SJCRH30 (cell line): Measurements from ENCODE around the gene CSRP1. TPM values are rescaled to one million over a fixed set of nuclear protein-coding genes. Genes with fewer than 3 reads are reported as not detected.
A peak's percentile ranks its signal among the peaks of the same experiment; 100 is the strongest.

ENCODE experiments used
- DNase-seq, 2 experiments: peaks; one replicate each; pipeline ENCODE4 v3.0.0-alpha.2; 2015 to 2020
- H3K27ac ChIP-seq: fragments of 250-450 bp; sonication (Bioruptor Pico); 2 replicates; pipeline ENCODE4 v1.5.1; 2020; ENCODE audit warnings: mild to moderate bottlenecking, moderate library complexity
- H3K27me3 ChIP-seq: fragments of 250-450 bp; sonication (Bioruptor Pico); 2 replicates; pipeline ENCODE4 v1.5.1; 2020; ENCODE audit warnings: mild to moderate bottlenecking, moderate library complexity
- H3K36me3 ChIP-seq: fragments of 250-450 bp; sonication (Bioruptor Pico); 2 replicates; pipeline ENCODE4 v1.5.1; 2020; ENCODE audit warnings: mild to moderate bottlenecking, moderate library complexity
- H3K4me1 ChIP-seq: fragments of 250-450 bp; sonication (Bioruptor Pico); 2 replicates; pipeline ENCODE4 v1.5.1; 2020; ENCODE audit warnings: mild to moderate bottlenecking, moderate library complexity
- H3K4me3 ChIP-seq: fragments of 250-450 bp; sonication (Bioruptor Pico); 2 replicates; pipeline ENCODE4 v1.5.1; 2020; ENCODE audit warnings: mild to moderate bottlenecking, moderate library complexity
- H3K9me3 ChIP-seq: fragments of 250-450 bp; sonication (Bioruptor Pico); replicated peaks from 2 replicates; pipeline ENCODE4 v1.5.1; 2020; ENCODE audit warnings: mild to moderate bottlenecking, moderate library complexity
- total RNA-seq: library from RNA; depleted of rRNA; stranded (reverse); fragments of >200 nt; shearing (Covaris generic); gene quantifications from 2 replicates; pipeline ENCODE4 v1.2.3, GENCODE V29; 2014

The CSRP1 gene
- total RNA-seq, 1 experiment from 2014 or later: 84.6 TPM

DNA sequence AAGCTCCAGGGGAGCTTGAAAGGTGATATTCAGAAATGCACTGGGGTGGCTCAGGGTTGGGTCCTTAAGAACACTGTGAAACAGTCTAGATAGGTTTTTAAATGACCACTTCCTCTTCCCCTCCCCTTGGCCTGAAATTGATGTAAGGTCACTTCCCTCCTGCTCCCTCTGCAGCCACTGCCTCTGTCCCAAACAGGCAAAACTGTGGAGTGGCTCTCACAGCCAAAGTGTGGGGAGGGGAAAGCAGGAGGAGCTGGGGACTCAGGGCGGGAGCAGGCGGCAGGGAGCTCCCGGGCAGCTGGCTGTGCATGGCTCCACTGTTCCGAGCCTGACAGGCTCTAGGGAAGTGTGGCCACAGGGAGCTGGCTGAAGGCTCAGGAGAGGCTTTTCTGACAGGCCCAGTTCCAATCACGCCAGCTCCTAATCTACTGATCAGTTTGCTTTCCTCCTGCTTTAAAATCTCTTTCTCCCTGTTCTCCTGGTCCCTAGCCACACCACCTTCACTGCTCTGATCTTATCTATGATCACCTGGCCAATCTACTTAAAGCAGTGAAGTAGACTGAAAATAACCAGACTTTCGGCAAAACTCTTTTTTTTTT is 5.1 kb upstream of the CSRP1 start:
- Histone ChIP-seq H3K36me3 (no peaks in the 10 kb centered on the region), H3K27me3 (no peaks in the 10 kb centered on the region), H3K4me1 (peaks cover 19% of the 10 kb centered on the region), H3K9me3 (no peaks in the 10 kb centered on the region), H3K4me3 (peak overlapping the region; percentile 10; the same call in 1 of the 2 replicates), H3K27ac (no peak overlapping the region; the same call in 1 of the 2 replicates)
- peak; percentile 77 to 83 for DNase-seq

GRCh38 chr1:201511396-201511940 is 4.5 kb upstream of the CSRP1 start:
- Histone ChIP-seq H3K27ac (no peak overlapping the region; the same call in 1 of the 2 replicates), H3K4me1 (peaks cover 19% of the 10 kb centered on the region), H3K27me3 (no peaks in the 10 kb centered on the region), H3K9me3 (no peaks in the 10 kb centered on the region), H3K36me3 (no peaks in the 10 kb centered on the region), H3K4me3 (no peak overlapping the region)
- no peak for DNase-seq

GRCh38 chr1:201510734-201511133 is 3.8 kb upstream of the CSRP1 start:
- Histone ChIP-seq H3K36me3 (no peaks in the 10 kb centered on the region), H3K4me1 (peaks cover 21% of the 10 kb centered on the region), H3K27ac (no peak overlapping the region), H3K9me3 (no peaks in the 10 kb centered on the region), H3K4me3 (no peak overlapping the region), H3K27me3 (no peaks in the 10 kb centered on the region)
- no peak for DNase-seq

DNA sequence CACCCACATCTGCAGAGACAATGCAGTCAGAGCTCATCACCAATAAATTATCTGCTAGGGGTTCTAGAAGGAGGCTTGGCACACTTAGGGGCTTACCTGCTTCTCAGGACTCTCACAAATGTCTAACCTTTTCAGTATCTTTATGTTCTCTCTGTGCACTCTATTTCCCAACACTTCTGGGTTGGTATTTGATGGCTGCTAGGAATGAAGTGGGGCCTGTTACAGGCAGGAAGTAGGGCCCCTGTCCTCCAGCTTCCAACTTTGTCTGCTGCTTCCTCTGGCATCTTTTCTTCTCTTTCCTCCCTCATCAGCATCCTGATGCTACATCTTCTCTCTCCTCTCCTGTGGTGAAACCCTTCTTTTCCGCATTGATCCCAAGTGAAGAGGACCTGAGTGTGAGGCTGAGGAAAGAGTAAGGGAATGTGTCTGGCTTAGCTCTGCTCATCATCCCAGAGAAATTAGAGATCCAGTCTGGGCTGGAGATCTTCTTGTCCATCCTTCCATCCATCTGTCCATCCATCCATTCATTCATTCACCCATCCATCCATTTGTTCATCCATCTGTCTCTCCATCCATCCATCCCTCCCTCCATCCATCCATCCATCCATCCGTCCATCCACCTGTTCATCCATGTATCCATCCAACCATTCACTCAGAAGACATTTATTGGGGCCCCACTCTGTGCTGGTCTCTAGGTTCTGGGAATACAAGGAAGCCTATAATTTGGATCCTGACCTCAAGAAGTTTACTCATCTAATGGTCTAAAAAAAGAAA is 2.9 kb upstream of the CSRP1 start:
- no peak for DNase-seq
- Histone ChIP-seq H3K27ac (no peak overlapping the region), H3K4me1 (peaks cover 30% of the 10 kb centered on the region), H3K36me3 (no peaks in the 10 kb centered on the region), H3K9me3 (no peaks in the 10 kb centered on the region), H3K27me3 (no peaks in the 10 kb centered on the region), H3K4me3 (no peak overlapping the region)

DNA sequence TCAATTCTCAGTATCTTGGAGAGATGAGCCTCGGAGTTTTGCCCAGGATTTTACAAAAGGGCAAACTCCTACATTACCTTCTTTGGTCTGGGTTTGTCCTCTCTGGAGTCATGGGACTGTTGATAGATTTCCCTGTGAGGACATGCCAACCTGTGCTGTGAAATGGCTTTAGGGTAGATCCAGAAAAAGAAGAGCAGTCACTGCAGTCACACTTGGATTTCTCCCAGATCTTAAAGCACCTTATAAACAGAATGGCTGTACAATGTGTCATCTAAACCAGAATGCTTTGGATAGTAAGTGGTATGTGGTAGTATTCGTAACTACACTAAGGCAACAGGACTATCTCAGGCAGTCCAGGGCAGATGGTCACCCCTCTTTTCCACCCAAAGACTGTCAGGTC is 1.9 kb upstream of the CSRP1 start:
- peaks cover 37% of the 10 kb centered on the region for H3K4me1 ChIP-seq
- H3K4me3 ChIP-seq: no peak overlapping the region
- no peak overlapping the region for H3K27ac ChIP-seq
- H3K9me3 ChIP-seq: no peaks in the 10 kb centered on the region
- H3K27me3 ChIP-seq: no peaks in the 10 kb centered on the region
- no peak for DNase-seq
- H3K36me3 ChIP-seq: no peaks in the 10 kb centered on the region

DNA sequence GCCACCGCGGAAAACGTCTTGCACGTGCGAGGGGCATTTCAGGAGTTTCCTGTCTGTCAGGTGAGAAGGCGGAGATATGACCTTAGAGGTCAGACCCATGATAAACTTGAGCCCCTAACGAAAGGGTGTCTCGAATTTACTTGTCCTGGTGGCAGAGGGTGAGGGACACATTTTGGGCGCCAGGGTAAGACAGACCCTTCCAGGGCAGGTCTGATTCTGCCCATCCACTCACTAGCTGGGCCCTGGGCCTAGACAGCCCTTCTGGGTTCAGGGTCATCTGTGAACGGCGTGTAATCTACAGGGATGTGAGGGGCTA is 395 bp upstream of the CSRP1 start:
- Histone ChIP-seq H3K27ac (peak overlapping the region; percentile 57), H3K4me1 (peaks cover 39% of the 10 kb centered on the region), H3K4me3 (peak overlapping the region; percentile 66), H3K36me3 (no peaks in the 10 kb centered on the region), H3K27me3 (no peaks in the 10 kb centered on the region), H3K9me3 (no peaks in the 10 kb centered on the region)
- DNase-seq: no peak

DNA sequence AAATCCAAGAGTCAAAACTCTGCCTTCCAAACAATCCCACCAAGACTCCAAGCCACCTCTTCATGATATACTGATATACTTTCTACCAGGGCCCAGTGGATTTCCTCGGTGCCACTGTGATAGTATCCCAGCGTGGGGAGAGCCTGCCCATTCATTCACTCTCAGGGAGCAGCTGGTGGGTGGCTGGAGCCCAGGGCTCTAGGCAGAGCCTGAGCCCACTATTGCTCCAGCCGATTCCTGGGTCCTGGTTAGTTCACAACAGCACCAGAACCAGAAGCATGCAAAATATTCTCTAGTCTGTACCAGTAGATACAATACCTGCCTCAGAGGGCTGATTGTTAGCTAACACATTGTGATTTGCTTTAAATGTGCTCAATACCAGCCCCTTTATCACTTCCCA is 831 bp downstream of the CSRP1 start:
- peak overlapping the region; percentile 66 for H3K4me3 ChIP-seq
- peaks cover 43% of the 10 kb centered on the region for H3K4me1 ChIP-seq
- peak overlapping the region; percentile 57 for H3K27ac ChIP-seq
- peak in 1 of 2 experiments; percentile 29 for DNase-seq
- H3K36me3 ChIP-seq: no peaks in the 10 kb centered on the region
- H3K27me3 ChIP-seq: no peaks in the 10 kb centered on the region
- no peaks in the 10 kb centered on the region for H3K9me3 ChIP-seq

- no peaks in the 10 kb centered on the region for H3K27me3 ChIP-seq
- peak overlapping the region; percentile 57 for H3K27ac ChIP-seq
- peak; percentile 56 to 76 for DNase-seq
- no peaks in the 10 kb centered on the region for H3K9me3 ChIP-seq
- H3K4me1 ChIP-seq: peaks cover 46% of the 10 kb centered on the region
- H3K36me3 ChIP-seq: no peaks in the 10 kb centered on the region
- peak overlapping the region; percentile 66 for H3K4me3 ChIP-seq
Measured at GRCh38 chr1:201505503-201505890, 1.4 kb downstream of the CSRP1 start.

GRCh38 chr1:201504799-201505502 is 2.0 kb downstream of the CSRP1 start:
- peaks cover 46% of the 10 kb centered on the region for H3K4me1 ChIP-seq

DNA sequence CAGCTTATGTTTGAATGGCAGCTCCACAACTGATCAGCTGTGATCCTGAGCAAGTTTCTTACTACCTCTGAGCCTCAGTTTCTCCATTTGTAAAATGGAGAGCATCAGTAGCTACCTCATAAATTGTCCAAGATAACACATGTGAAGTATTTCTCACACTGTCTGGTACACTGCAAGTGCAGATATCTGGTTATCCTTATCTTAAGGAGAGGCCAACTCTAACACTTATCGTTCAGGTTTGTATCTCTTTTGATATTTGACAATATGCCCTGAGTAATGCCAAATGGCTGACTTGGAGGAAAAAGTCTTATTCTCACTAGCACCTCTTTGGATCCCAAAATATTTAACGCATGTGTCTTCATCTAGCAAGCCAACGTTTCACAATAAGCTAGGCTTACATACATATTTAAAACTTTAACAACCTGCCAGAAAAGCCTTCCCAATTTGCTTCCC is 2.7 kb downstream of the CSRP1 start:
- Histone ChIP-seq H3K27ac (peak overlapping the region; percentile 79), H3K36me3 (no peaks in the 10 kb centered on the region), H3K9me3 (no peaks in the 10 kb centered on the region), H3K27me3 (no peaks in the 10 kb centered on the region), H3K4me3 (no peak overlapping the region), H3K4me1 (peaks cover 46% of the 10 kb centered on the region)
- no peak for DNase-seq

More at GRCh38 chr1:201504799-201505502, 2.0 kb downstream of the CSRP1 start:
- Histone ChIP-seq H3K36me3 (no peaks in the 10 kb centered on the region), H3K9me3 (no peaks in the 10 kb centered on the region), H3K27me3 (no peaks in the 10 kb centered on the region), H3K27ac (peak overlapping the region; percentile 57), H3K4me3 (no peak overlapping the region)
- no peak for DNase-seq

DNA sequence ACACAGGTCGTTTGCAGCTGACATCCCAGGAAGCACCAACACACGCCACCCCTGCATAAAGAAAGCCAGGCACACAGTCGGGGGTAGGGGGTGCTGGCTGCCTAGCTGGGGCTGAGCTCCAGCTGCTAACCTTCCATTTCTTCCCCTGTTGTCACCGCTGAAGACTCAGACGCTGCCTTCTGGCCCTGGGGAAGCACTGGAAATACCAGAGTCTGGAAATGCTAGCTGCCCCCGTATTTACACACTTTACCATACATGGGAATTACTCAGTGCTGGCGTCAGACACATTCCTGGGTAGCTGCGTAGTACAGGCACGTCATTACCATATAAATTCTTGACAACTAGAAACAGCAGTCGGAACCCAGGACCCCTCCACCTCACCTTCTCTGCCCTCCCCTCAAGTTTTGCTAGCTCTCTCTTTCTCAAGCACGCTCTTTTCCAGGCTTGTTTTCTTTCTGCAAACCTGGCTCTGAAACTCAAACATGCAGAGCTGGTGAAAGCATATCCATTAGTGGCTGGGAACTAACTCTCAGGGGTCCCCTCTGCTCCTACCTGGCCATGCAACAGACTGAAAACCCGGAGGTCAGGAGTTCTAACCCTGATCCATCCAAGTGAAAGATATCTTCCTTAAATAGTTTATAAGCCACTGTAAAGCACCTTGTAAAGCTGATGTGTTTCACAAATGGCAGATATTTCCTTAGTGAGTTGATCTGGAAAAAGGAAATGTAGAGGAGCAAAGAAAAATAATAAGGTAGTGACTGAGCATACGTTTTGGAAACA is 3.3 kb downstream of the CSRP1 start:
- H3K27ac ChIP-seq: peak overlapping the region; percentile 79
- H3K27me3 ChIP-seq: no peaks in the 10 kb centered on the region
- H3K4me3 ChIP-seq: no peak overlapping the region
- H3K4me1 ChIP-seq: peaks cover 46% of the 10 kb centered on the region
- peak; percentile 89 to 90 for DNase-seq
- no peaks in the 10 kb centered on the region for H3K36me3 ChIP-seq
- no peaks in the 10 kb centered on the region for H3K9me3 ChIP-seq

DNA sequence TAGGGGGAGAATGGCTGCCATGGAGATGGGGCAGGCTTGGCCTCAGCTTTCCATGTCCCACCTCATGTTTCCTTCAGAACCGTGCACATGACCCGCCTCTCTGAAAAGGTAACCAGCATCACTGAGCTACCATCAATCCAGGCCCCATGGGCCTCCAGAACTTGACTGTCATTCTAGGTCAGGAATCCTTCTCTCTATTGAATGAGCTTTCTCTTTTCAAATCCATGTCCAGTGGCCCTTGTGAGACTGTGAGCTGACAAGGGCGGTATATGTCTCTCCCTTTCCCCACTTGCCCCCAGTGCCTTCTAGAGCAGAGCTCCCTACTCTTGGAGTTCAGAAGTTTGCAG is 4.4 kb downstream of the CSRP1 start:
- peaks cover 46% of the 10 kb centered on the region for H3K4me1 ChIP-seq
- no peaks in the 10 kb centered on the region for H3K36me3 ChIP-seq
- no peak overlapping the region for H3K4me3 ChIP-seq

DNA sequence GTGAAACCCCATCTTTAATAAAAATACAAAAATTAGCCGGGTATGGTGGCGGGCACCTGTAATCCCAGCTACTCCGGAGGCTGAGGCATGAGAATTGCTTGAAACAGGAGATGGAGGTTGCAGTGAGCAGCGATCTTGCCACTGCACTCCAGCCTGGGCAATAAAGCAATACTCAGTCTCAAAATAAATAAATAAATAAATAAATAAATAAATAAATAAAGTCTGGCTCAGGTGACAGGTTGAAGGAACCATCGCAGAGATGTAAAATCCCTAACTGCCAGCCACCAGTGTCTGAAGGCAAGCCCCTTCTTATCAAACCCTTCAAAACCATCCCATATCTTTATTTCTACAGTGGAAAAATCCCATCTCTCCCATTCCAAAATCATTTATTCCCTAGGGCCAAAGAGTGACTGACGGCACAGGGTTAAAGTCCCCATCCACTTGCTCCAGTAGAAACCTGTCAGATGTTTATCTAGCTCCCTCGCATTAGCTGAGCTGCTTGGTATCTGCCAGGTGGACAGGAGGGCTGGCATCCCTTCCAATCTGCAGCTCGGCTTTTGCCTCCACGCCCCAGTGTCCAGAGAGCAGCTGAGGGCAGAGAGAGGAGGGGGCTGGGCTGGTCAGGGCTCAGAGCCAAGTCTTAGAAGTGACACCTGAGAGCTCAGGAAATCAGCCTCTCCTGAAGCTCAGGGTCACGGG is 5.0 kb downstream of the CSRP1 start:
- Histone ChIP-seq H3K36me3 (no peaks in the 10 kb centered on the region), H3K4me3 (no peak overlapping the region), H3K9me3 (no peaks in the 10 kb centered on the region), H3K4me1 (peaks cover 46% of the 10 kb centered on the region), H3K27ac (peak overlapping the region; percentile 79; the same call in 1 of the 2 replicates), H3K27me3 (no peaks in the 10 kb centered on the region)
- DNase-seq: peak; percentile 35 to 42

More for the DNA sequence above, 4.4 kb downstream of the CSRP1 start:
- Histone ChIP-seq H3K9me3 (no peaks in the 10 kb centered on the region), H3K27ac (peak overlapping the region; percentile 79), H3K27me3 (no peaks in the 10 kb centered on the region)
- DNase-seq: no peak

DNA sequence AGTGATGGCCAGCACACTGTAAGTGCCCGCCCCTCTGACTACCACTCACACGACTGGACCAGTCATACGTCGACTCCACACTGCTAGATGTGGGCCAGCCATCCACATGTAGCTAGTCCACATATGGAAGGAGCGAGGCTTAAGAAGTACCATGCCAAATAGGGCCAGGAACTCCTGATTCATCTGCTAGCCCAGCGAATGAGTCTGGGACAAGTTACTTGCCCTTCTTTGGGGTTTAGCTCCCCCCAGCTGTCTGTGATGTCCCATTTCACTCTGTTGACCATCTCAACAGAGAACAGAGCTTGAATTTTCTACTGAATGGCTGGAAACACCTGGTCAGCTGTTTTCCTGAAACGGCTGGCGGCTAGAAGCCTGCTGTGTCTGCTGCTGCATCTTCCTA is 5.8 kb downstream of the CSRP1 start:
- no peak for DNase-seq
- H3K9me3 ChIP-seq: no peaks in the 10 kb centered on the region
- no peaks in the 10 kb centered on the region for H3K27me3 ChIP-seq
- no peak overlapping the region for H3K27ac ChIP-seq
- no peaks in the 10 kb centered on the region for H3K36me3 ChIP-seq
- H3K4me3 ChIP-seq: no peak overlapping the region
- peaks cover 53% of the 10 kb centered on the region for H3K4me1 ChIP-seq
